Measurements from ENCODE around the gene PNPLA5.

PNPLA5 gene

GRCh38 chr22:43829904-43830851, 61.6 kb downstream of the PNPLA5 start:
- no peak overlapping the region for H3K4me3 ChIP-seq (replicated peaks; ENCODE audit: low read depth, low read length)
- no peak for TF ChIP-seq CTCF (IDR thresholded peaks at IDR 0.05; ENCODE audit: low read depth, low read length, missing control alignments)
- no peak for DNase-seq (ENCODE audit: extremely low read depth, low read depth)
